ENCODE results near the gene SREBF2. TPM values are rescaled to one million over a fixed set of nuclear protein-coding genes. Genes with fewer than 3 reads are reported as not detected.
A peak's percentile ranks its signal among the peaks of the same experiment; 100 is the strongest.

SREBF2 gene
- polyA plus RNA-seq, 1 donor from 2014 or later: 73.0 TPM

DNA sequence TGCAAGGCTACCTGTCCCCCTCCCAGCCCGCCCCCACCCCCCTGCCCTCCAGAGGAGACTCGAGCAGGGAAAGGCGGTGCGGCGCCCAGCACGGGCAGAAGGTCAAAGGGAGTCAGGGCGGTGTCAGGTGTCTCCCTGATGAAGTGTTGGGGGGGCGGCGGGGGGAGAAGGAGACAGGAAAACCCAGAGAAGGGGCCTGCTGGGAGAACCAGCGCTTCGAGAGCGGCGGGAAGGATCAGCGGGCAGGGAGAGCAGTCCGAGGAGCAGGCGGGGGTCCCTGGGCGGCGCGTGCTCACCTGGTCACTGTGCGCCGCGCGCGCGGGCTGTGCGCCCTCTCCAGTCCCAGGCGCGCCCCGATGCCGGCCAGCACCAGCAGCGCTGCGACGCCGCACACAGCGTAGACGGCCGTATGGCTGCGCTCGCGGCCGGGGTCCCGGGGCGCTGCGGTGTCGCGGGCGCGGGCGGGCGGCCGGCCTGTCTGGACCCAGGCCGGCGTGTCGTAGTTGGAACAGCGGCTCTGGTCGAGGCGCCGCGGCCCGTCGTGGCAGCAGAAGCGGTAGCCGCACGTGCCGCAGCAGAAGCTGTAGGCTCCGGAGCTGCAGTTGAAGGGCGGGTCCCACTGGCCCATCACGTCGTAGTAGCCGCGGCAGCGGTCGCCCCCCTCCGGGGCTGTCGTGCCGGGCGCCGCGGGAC is 81.1 kb downstream of the SREBF2 start:
- Histone ChIP-seq H3K4me3 (ENCODE audit: low read length) (no peak overlapping the region), H3K79me2 (replicated peaks; ENCODE audit: insufficient read depth, low read length) (no peaks in the 10 kb centered on the region), H3K27me3 (ENCODE audit: insufficient read depth, low read depth, low read length) (peaks cover 94% of the 10 kb centered on the region), H3K27ac (ENCODE audit: low read length) (no peak overlapping the region), H3K36me3 (ENCODE audit: insufficient read depth, low read length) (no peaks in the 10 kb centered on the region), H3K9me3 (ENCODE audit: low read length) (no peaks in the 10 kb centered on the region), H3K9me2 (ENCODE audit: insufficient read depth, low read length) (no peaks in the 10 kb centered on the region), H2AFZ (ENCODE audit: low read depth, low read length) (no peak overlapping the region), H3F3A (ENCODE audit: insufficient read depth, low read length, poor library complexity, severe bottlenecking) (no peaks in the 10 kb centered on the region), H3K9ac (ENCODE audit: low read length) (no peak overlapping the region), H4K20me1 (ENCODE audit: insufficient read depth) (no peaks in the 10 kb centered on the region), H3K4me2 (ENCODE audit: low read length) (no peak overlapping the region)
- TF ChIP-seq, protein P1, sequence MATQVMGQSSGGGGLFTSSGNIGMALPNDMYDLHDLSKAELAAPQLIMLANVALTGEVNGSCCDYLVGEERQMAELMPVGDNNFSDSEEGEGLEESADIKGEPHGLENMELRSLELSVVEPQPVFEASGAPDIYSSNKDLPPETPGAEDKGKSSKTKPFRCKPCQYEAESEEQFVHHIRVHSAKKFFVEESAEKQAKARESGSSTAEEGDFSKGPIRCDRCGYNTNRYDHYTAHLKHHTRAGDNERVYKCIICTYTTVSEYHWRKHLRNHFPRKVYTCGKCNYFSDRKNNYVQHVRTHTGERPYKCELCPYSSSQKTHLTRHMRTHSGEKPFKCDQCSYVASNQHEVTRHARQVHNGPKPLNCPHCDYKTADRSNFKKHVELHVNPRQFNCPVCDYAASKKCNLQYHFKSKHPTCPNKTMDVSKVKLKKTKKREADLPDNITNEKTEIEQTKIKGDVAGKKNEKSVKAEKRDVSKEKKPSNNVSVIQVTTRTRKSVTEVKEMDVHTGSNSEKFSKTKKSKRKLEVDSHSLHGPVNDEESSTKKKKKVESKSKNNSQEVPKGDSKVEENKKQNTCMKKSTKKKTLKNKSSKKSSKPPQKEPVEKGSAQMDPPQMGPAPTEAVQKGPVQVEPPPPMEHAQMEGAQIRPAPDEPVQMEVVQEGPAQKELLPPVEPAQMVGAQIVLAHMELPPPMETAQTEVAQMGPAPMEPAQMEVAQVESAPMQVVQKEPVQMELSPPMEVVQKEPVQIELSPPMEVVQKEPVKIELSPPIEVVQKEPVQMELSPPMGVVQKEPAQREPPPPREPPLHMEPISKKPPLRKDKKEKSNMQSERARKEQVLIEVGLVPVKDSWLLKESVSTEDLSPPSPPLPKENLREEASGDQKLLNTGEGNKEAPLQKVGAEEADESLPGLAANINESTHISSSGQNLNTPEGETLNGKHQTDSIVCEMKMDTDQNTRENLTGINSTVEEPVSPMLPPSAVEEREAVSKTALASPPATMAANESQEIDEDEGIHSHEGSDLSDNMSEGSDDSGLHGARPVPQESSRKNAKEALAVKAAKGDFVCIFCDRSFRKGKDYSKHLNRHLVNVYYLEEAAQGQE (IDR thresholded peaks at IDR 0.05; ENCODE audit: borderline replicate concordance): no peak
- TF ChIP-seq, protein P2, sequence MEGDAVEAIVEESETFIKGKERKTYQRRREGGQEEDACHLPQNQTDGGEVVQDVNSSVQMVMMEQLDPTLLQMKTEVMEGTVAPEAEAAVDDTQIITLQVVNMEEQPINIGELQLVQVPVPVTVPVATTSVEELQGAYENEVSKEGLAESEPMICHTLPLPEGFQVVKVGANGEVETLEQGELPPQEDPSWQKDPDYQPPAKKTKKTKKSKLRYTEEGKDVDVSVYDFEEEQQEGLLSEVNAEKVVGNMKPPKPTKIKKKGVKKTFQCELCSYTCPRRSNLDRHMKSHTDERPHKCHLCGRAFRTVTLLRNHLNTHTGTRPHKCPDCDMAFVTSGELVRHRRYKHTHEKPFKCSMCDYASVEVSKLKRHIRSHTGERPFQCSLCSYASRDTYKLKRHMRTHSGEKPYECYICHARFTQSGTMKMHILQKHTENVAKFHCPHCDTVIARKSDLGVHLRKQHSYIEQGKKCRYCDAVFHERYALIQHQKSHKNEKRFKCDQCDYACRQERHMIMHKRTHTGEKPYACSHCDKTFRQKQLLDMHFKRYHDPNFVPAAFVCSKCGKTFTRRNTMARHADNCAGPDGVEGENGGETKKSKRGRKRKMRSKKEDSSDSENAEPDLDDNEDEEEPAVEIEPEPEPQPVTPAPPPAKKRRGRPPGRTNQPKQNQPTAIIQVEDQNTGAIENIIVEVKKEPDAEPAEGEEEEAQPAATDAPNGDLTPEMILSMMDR (IDR thresholded peaks at IDR 0.05; ENCODE audit: poor library complexity, severe bottlenecking): peak; percentile 11

DNA sequence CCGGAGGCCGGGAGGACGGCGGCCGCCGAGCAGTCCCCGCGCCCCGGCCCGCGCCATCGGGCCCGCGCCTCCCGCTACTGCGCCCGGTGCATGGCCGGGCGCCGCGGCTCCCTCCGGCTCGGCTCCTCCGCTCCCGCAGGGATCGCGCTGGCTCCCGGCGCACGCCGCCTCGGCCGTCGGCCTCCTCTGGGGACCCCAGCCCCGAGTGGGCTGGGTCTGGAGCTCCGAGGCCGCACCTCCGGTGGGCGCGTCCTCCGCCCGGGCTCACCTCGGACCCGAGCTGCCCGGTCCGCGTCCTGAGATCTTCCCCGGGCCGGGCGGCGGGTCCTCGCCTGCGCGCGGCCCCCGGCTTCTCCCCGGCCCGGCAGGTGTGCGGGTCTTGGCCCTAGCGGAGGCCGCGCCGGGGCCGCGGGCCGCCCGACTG is 81.7 kb downstream of the SREBF2 start:
- Histone ChIP-seq H3K9ac (ENCODE audit: low read length) (peak overlapping the region; percentile 53), H3F3A (ENCODE audit: insufficient read depth, low read length, poor library complexity, severe bottlenecking) (no peaks in the 10 kb centered on the region), H3K27me3 (ENCODE audit: insufficient read depth, low read depth, low read length) (peaks cover 94% of the 10 kb centered on the region), H3K9me3 (ENCODE audit: low read length) (no peaks in the 10 kb centered on the region), H3K36me3 (ENCODE audit: insufficient read depth, low read length) (no peaks in the 10 kb centered on the region), H3K9me2 (ENCODE audit: insufficient read depth, low read length) (no peaks in the 10 kb centered on the region), H3K4me3 (ENCODE audit: low read length) (peak overlapping the region; percentile 58), H3K79me2 (replicated peaks; ENCODE audit: insufficient read depth, low read length) (no peaks in the 10 kb centered on the region), H3K27ac (ENCODE audit: low read length) (no peak overlapping the region), H3K4me2 (ENCODE audit: low read length) (no peak overlapping the region), H4K20me1 (ENCODE audit: insufficient read depth) (no peaks in the 10 kb centered on the region), H2AFZ (ENCODE audit: low read depth, low read length) (no peak overlapping the region)
- TF ChIP-seq RAD21 (conservative IDR thresholded peaks at IDR 0.05) (no peak), SMC3 (conservative IDR thresholded peaks at IDR 0.05; ENCODE audit: poor library complexity) (no peak), POLR2AphosphoS5 (IDR thresholded peaks at IDR 0.05) (no peak), EP300 (conservative IDR thresholded peaks at IDR 0.05; ENCODE audit: poor library complexity, severe bottlenecking) (no peak), MXI1 (conservative IDR thresholded peaks at IDR 0.05; ENCODE audit: poor library complexity, severe bottlenecking) (no peak), TAF1 (IDR thresholded peaks at IDR 0.05; ENCODE audit: low read depth) (no peak), EZH2 (IDR thresholded peaks at IDR 0.05; ENCODE audit: borderline replicate concordance, insufficient read depth, low read length, poor library complexity, severe bottlenecking) (no peak)
- TF ChIP-seq, protein P2 (IDR thresholded peaks at IDR 0.05; ENCODE audit: poor library complexity, severe bottlenecking): no peak
- TF ChIP-seq, protein P1 (IDR thresholded peaks at IDR 0.05; ENCODE audit: borderline replicate concordance): no peak
